ENCODE measurements around the gene CLIC2.

Gene CLIC2

GRCh38 chrX:155333544-155334100 is 792 bp downstream of the CLIC2 start:
- DNase-seq (ENCODE audit: low read depth in 1 of 2, low spot score in 1 of 2), result no peak
- TF ChIP-seq GABPA (IDR thresholded peaks at IDR 0.05; ENCODE audit: low read depth), result no peak
- no peak for TF ChIP-seq POLR2AphosphoS5 (IDR thresholded peaks at IDR 0.05; ENCODE audit: low read depth)
- TF ChIP-seq, protein P1, sequence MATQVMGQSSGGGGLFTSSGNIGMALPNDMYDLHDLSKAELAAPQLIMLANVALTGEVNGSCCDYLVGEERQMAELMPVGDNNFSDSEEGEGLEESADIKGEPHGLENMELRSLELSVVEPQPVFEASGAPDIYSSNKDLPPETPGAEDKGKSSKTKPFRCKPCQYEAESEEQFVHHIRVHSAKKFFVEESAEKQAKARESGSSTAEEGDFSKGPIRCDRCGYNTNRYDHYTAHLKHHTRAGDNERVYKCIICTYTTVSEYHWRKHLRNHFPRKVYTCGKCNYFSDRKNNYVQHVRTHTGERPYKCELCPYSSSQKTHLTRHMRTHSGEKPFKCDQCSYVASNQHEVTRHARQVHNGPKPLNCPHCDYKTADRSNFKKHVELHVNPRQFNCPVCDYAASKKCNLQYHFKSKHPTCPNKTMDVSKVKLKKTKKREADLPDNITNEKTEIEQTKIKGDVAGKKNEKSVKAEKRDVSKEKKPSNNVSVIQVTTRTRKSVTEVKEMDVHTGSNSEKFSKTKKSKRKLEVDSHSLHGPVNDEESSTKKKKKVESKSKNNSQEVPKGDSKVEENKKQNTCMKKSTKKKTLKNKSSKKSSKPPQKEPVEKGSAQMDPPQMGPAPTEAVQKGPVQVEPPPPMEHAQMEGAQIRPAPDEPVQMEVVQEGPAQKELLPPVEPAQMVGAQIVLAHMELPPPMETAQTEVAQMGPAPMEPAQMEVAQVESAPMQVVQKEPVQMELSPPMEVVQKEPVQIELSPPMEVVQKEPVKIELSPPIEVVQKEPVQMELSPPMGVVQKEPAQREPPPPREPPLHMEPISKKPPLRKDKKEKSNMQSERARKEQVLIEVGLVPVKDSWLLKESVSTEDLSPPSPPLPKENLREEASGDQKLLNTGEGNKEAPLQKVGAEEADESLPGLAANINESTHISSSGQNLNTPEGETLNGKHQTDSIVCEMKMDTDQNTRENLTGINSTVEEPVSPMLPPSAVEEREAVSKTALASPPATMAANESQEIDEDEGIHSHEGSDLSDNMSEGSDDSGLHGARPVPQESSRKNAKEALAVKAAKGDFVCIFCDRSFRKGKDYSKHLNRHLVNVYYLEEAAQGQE (IDR thresholded peaks at IDR 0.05; ENCODE audit: insufficient replicate concordance, low read depth), result no peak
- TF ChIP-seq, protein P2, sequence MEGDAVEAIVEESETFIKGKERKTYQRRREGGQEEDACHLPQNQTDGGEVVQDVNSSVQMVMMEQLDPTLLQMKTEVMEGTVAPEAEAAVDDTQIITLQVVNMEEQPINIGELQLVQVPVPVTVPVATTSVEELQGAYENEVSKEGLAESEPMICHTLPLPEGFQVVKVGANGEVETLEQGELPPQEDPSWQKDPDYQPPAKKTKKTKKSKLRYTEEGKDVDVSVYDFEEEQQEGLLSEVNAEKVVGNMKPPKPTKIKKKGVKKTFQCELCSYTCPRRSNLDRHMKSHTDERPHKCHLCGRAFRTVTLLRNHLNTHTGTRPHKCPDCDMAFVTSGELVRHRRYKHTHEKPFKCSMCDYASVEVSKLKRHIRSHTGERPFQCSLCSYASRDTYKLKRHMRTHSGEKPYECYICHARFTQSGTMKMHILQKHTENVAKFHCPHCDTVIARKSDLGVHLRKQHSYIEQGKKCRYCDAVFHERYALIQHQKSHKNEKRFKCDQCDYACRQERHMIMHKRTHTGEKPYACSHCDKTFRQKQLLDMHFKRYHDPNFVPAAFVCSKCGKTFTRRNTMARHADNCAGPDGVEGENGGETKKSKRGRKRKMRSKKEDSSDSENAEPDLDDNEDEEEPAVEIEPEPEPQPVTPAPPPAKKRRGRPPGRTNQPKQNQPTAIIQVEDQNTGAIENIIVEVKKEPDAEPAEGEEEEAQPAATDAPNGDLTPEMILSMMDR (IDR thresholded peaks at IDR 0.05; ENCODE audit: insufficient read depth, low read length), result no peak
- no peak overlapping the region for H3K27ac ChIP-seq (replicated peaks)
- no peaks in the 10 kb centered on the region for H3K27me3 ChIP-seq (ENCODE audit: insufficient read depth, poor library complexity, severe bottlenecking)
- no peak overlapping the region for H3K4me3 ChIP-seq (replicated peaks; ENCODE audit: insufficient read depth, low read length)

- H3K4me3 ChIP-seq (replicated peaks; ENCODE audit: insufficient read depth, low read length), result no peak overlapping the region
- no peak for DNase-seq (ENCODE audit: low read depth in 1 of 2, low spot score in 1 of 2)
- no peak overlapping the region for H3K27ac ChIP-seq (replicated peaks)
- no peaks in the 10 kb centered on the region for H3K27me3 ChIP-seq (ENCODE audit: insufficient read depth, poor library complexity, severe bottlenecking)
- TF ChIP-seq, protein P2 (IDR thresholded peaks at IDR 0.05; ENCODE audit: insufficient read depth, low read length), result no peak
- TF ChIP-seq POLR2AphosphoS5 (IDR thresholded peaks at IDR 0.05; ENCODE audit: low read depth) (no peak), GABPA (IDR thresholded peaks at IDR 0.05; ENCODE audit: low read depth) (no peak), SPI1 (IDR thresholded peaks at IDR 0.05; ENCODE audit: borderline replicate concordance, low read depth) (no peak)
- TF ChIP-seq, protein P1 (IDR thresholded peaks at IDR 0.05; ENCODE audit: insufficient replicate concordance, low read depth), result no peak
Observed at GRCh38 chrX:155330992-155331391, 3.4 kb downstream of the CLIC2 start.

- Histone ChIP-seq H3K27me3 (ENCODE audit: insufficient read depth, poor library complexity, severe bottlenecking) (no peaks in the 10 kb centered on the region), H3K27ac (replicated peaks) (no peak overlapping the region), H3K4me3 (replicated peaks; ENCODE audit: insufficient read depth, low read length) (no peak overlapping the region)
- no peak for DNase-seq (ENCODE audit: low read depth in 1 of 2, low spot score in 1 of 2)
- TF ChIP-seq GABPA (IDR thresholded peaks at IDR 0.05; ENCODE audit: low read depth), result no peak
- TF ChIP-seq SPI1 (IDR thresholded peaks at IDR 0.05; ENCODE audit: borderline replicate concordance, low read depth), result no peak
- TF ChIP-seq, protein P2 (IDR thresholded peaks at IDR 0.05; ENCODE audit: insufficient read depth, low read length), result no peak
- no peak for TF ChIP-seq POLR2AphosphoS5 (IDR thresholded peaks at IDR 0.05; ENCODE audit: low read depth)
- TF ChIP-seq, protein P1 (IDR thresholded peaks at IDR 0.05; ENCODE audit: insufficient replicate concordance, low read depth), result no peak
Observed at GRCh38 chrX:155329293-155329692, 5.1 kb downstream of the CLIC2 start.

Data from HL-60 (cell line).